Osteoblast (primary cell): ENCODE measurements around the gene SPATA18. TPM values are rescaled to one million over a fixed set of nuclear protein-coding genes. Genes with fewer than 3 reads are reported as not detected.

ENCODE experiments used
- DNase-seq: peaks from one replicate; pipeline ENCODE4 v3.0.0; 2011; ENCODE audit warnings: low spot score, mixed read lengths; ENCODE audit not compliant: insufficient read length; ENCODE audit errors: missing footprints
- H2AFZ ChIP-seq: 2 replicates; pipeline ENCODE4 v1.6.0; 2011; ENCODE audit warnings: mild to moderate bottlenecking, low read length
- H3K27ac ChIP-seq: 2 replicates; pipeline ENCODE4 v1.5.1; 2011; ENCODE audit warnings: mild to moderate bottlenecking, low read depth, low read length, moderate library complexity
- H3K27me3 ChIP-seq: 2 replicates; pipeline ENCODE4 v1.6.0; 2012; ENCODE audit warnings: mild to moderate bottlenecking, control low read depth, inconsistent platforms, low read length, moderate library complexity; ENCODE audit not compliant: insufficient read depth
- H3K36me3 ChIP-seq: 2 replicates; pipeline ENCODE4 v1.5.1; 2011; ENCODE audit warnings: mild to moderate bottlenecking, low read length, control low read depth, moderate library complexity; ENCODE audit not compliant: insufficient read depth
- H3K4me1 ChIP-seq: 2 replicates; pipeline ENCODE4 v1.5.1; 2011; ENCODE audit warnings: mild to moderate bottlenecking, low read length, control low read depth, moderate library complexity; ENCODE audit not compliant: insufficient read depth
- H3K4me2 ChIP-seq: 2 replicates; pipeline ENCODE4 v1.6.0; 2011; ENCODE audit warnings: mild to moderate bottlenecking, low read length; ENCODE audit not compliant: insufficient read depth
- H3K4me3 ChIP-seq: fragments of 200-600 bp; sonication (generic); 3 replicates; pipeline ENCODE4 v1.5.1; 2012; ENCODE audit warnings: mild to moderate bottlenecking, low read length, inconsistent platforms; ENCODE audit not compliant: insufficient read depth
- H3K79me2 ChIP-seq: 2 replicates; pipeline ENCODE4 v1.6.0; 2012; ENCODE audit warnings: mild to moderate bottlenecking, low read length, control low read depth, inconsistent platforms; ENCODE audit not compliant: insufficient read depth
- H3K9me3 ChIP-seq: 2 replicates; pipeline ENCODE4 v1.5.1; 2011; ENCODE audit warnings: low read depth, low read length, control low read depth
- H4K20me1 ChIP-seq: 2 replicates; pipeline ENCODE4 v1.6.0; 2012; ENCODE audit warnings: mild to moderate bottlenecking, low read length, control low read depth; ENCODE audit not compliant: insufficient read depth
- CTCF ChIP-seq: IDR thresholded peaks from 2 replicates; pipeline ENCODE4 v1.5.1; 2011; ENCODE audit warnings: mild to moderate bottlenecking, low read depth, low read length, moderate library complexity; ENCODE audit errors: extremely low read depth
- total RNA-seq: library from RNA; depleted of rRNA; stranded (reverse); fragments of >200 nt; gene quantifications from 2 replicates; pipeline ENCODE4 v1.2.3, GENCODE V29; 2012

Gene SPATA18
- 30.8 and 41.3 TPM in 2 replicates for total RNA-seq

- Histone ChIP-seq H3K27ac (peak within 1 kb of the TSS; percentile 58), H3K4me1 (peaks cover 3% of the 10 kb centered on the region), H3K79me2 (no peaks in the 10 kb centered on the region), H3K9me3 (no peaks in the 10 kb centered on the region), H3K4me3 (peak within 1 kb of the TSS; percentile 86), H2AFZ (peak within 1 kb of the TSS; percentile 93), H3K27me3 (peaks cover 22% of the 10 kb centered on the region), H4K20me1 (no peaks in the 10 kb centered on the region), H3K4me2 (peak within 1 kb of the TSS; percentile 92), H3K36me3 (no peaks in the 10 kb centered on the region)
- peak; percentile 89 for DNase-seq
- TF ChIP-seq CTCF, result no peak
These were observed at the start of gene SPATA18 for GRCh38 chr4:52051213-52051614. TSS of gene SPATA18 (plus strand) at chr4:52051304. CDS start at chr4:52051705, 401 bp downstream.

- Histone ChIP-seq H3K4me2 (no peak overlapping the region), H3K36me3 (no peaks in the 10 kb centered on the region), H3K4me1 (no peaks in the 10 kb centered on the region), H3K4me3 (no peak overlapping the region), H3K79me2 (no peaks in the 10 kb centered on the region), H3K27me3 (no peaks in the 10 kb centered on the region), H2AFZ (no peak overlapping the region), H4K20me1 (no peaks in the 10 kb centered on the region), H3K9me3 (no peaks in the 10 kb centered on the region), H3K27ac (no peak overlapping the region)
- TF ChIP-seq CTCF, result no peak
- DNase-seq, result no peak
These were observed 49.5 kb upstream of the SPATA18 start for GRCh38 chr4:52001616-52002015.

- H3K4me1 ChIP-seq, result no peaks in the 10 kb centered on the region
- no peaks in the 10 kb centered on the region for H4K20me1 ChIP-seq
- no peaks in the 10 kb centered on the region for H3K36me3 ChIP-seq
- no peak for DNase-seq
- H3K9me3 ChIP-seq, result no peaks in the 10 kb centered on the region
- no peak for TF ChIP-seq CTCF
- no peaks in the 10 kb centered on the region for H3K79me2 ChIP-seq
- H3K27me3 ChIP-seq, result no peaks in the 10 kb centered on the region
- H3K27ac ChIP-seq, result no peak overlapping the region
- no peak overlapping the region for H3K4me2 ChIP-seq
- no peak overlapping the region for H2AFZ ChIP-seq
- H3K4me3 ChIP-seq, result no peak overlapping the region
These were observed 46.7 kb upstream of the SPATA18 start for GRCh38 chr4:52004414-52004813.

- no peaks in the 10 kb centered on the region for H4K20me1 ChIP-seq
- no peak for DNase-seq
- no peak overlapping the region for H3K4me2 ChIP-seq
These were observed 45.4 kb upstream of the SPATA18 start for GRCh38 chr4:52005604-52006273.

More at GRCh38 chr4:52005604-52006273, 45.4 kb upstream of the SPATA18 start:
- H3K9me3 ChIP-seq, result no peaks in the 10 kb centered on the region
- no peak overlapping the region for H3K27ac ChIP-seq
- H3K36me3 ChIP-seq, result no peaks in the 10 kb centered on the region
- H2AFZ ChIP-seq, result no peak overlapping the region
- no peaks in the 10 kb centered on the region for H3K27me3 ChIP-seq
- H3K4me1 ChIP-seq, result no peaks in the 10 kb centered on the region
- TF ChIP-seq CTCF, result no peak
- H3K79me2 ChIP-seq, result no peaks in the 10 kb centered on the region
- H3K4me3 ChIP-seq, result no peak overlapping the region
